Keratinocyte (primary cell): ENCODE results near the gene NLRC5. TPM values are rescaled to one million over a fixed set of nuclear protein-coding genes. Genes with fewer than 3 reads are reported as not detected.

ENCODE experiments used
- DNase-seq: peaks from one replicate; pipeline ENCODE4 v3.0.0-alpha.2; 2011; ENCODE audit warnings: low read depth, missing footprints, low spot score
- FAIRE-seq: peaks from 2 replicates; lab custom pipeline; 2011; peaks lifted over from hg19 to GRCh38; lab: Jason Lieb, UNC
- H2AFZ ChIP-seq: 2 replicates; pipeline ENCODE4 v1.6.0; 2012; ENCODE audit warnings: low read length, control low read depth, inconsistent platforms; ENCODE audit not compliant: control insufficient read depth
- H3K27ac ChIP-seq: 2 replicates; pipeline ENCODE4 v1.5.1; 2011; ENCODE audit warnings: low read length; ENCODE audit not compliant: control insufficient read depth, insufficient read depth
- H3K27me3 ChIP-seq: 3 replicates; pipeline ENCODE4 v1.6.0; 2011; ENCODE audit warnings: low read length; ENCODE audit not compliant: control insufficient read depth, insufficient read depth; ENCODE audit errors: extremely low read depth
- H3K36me3 ChIP-seq, 2 experiments: 2 replicates in 1 of 2; 3 replicates in 1 of 2; pipeline ENCODE4 v1.5.1; 2011; ENCODE audit warnings: low read length in 2 of 2, mild to moderate bottlenecking in 1 of 2; ENCODE audit not compliant: control insufficient read depth in 2 of 2, insufficient read depth in 2 of 2; ENCODE audit errors: extremely low read depth in 1 of 2
- H3K4me1 ChIP-seq: 3 replicates; pipeline ENCODE4 v1.5.1; 2011; ENCODE audit warnings: low read length; ENCODE audit not compliant: control insufficient read depth, insufficient read depth; ENCODE audit errors: extremely low read depth
- H3K4me2 ChIP-seq: 3 replicates; pipeline ENCODE4 v1.6.0; 2011; ENCODE audit warnings: low read depth, low read length; ENCODE audit not compliant: control insufficient read depth, insufficient read depth; ENCODE audit errors: extremely low read depth
- H3K4me3 ChIP-seq, 3 experiments: fragments of 200-600 bp in 1 of 3; sonication (generic) in 1 of 3; 2 replicates in 2 of 3; 3 replicates in 1 of 3; pipeline ENCODE4 v1.5.1; 2011 to 2016; ENCODE audit warnings: low read length in 3 of 3, mild to moderate bottlenecking in 3 of 3, control low read depth in 2 of 3, inconsistent platforms in 1 of 3, low read depth in 1 of 3, mixed read lengths in 1 of 3, mixed run types in 1 of 3, moderate library complexity in 1 of 3; ENCODE audit not compliant: control insufficient read depth in 2 of 3, insufficient read depth in 2 of 3; ENCODE audit errors: extremely low read depth in 1 of 3
- H3K79me2 ChIP-seq: 2 replicates; pipeline ENCODE4 v1.6.0; 2012; ENCODE audit warnings: low read length; ENCODE audit not compliant: control insufficient read depth, insufficient read depth
- H3K9ac ChIP-seq: 3 replicates; pipeline ENCODE4 v1.6.0; 2011; ENCODE audit warnings: low read length; ENCODE audit not compliant: control insufficient read depth, insufficient read depth; ENCODE audit errors: extremely low read depth
- H3K9me1 ChIP-seq: 3 replicates; pipeline ENCODE4 v1.6.0; 2011; ENCODE audit warnings: low read length; ENCODE audit not compliant: control insufficient read depth, insufficient read depth; ENCODE audit errors: extremely low read depth
- H3K9me3 ChIP-seq: 2 replicates; pipeline ENCODE4 v1.5.1; 2012; ENCODE audit warnings: low read depth, low read length; ENCODE audit not compliant: control insufficient read depth
- H4K20me1 ChIP-seq: 3 replicates; pipeline ENCODE4 v1.6.0; 2011; ENCODE audit warnings: low read length; ENCODE audit not compliant: control insufficient read depth, insufficient read depth; ENCODE audit errors: extremely low read depth
- CTCF ChIP-seq, 3 experiments: IDR thresholded peaks in 1 of 3; conservative IDR thresholded peaks in 1 of 3; optimal IDR thresholded peaks in 1 of 3; 2 replicates in 2 of 3; 3 replicates in 1 of 3; pipeline versions ENCODE3 to v1.5.1; 2011; ENCODE audit warnings: low read length in 3 of 3, mild to moderate bottlenecking in 3 of 3, moderate library complexity in 2 of 3, control low read depth in 1 of 3, inconsistent platforms in 1 of 3; ENCODE audit not compliant: insufficient read depth in 2 of 3; ENCODE audit errors: extremely low read depth in 1 of 3
- EZH2 ChIP-seq: IDR thresholded peaks from one replicate; pipeline ENCODE4 v1.6.1; 2012; ENCODE audit warnings: inconsistent platforms, mild to moderate bottlenecking, low read length, moderate library complexity
- dilution Hi-C: fragments of 300-500 bp; cut with MboI; formaldehyde crosslinking; loops from one replicate; pipeline ENCODE4 v1.7.0; 2020; ENCODE audit warnings: low sequenced_read_pairs; ENCODE audit not compliant: extremely low pct_ligation_motif_present
- polyA plus RNA-seq, 5 experiments: library from polyadenylated mRNA; depleted of rRNA in 3 of 5; stranded (reverse) in 3 of 5; stranded (forward) in 1 of 5; unstranded in 1 of 5; fragments of >200 nt; gene quantifications; 1 replicate in 1 of 5; 2 replicates in 3 of 5; 3 replicates in 1 of 5; pipeline versions ENCODE4 v1.2.1 to v1.2.3, GENCODE V29; 2011 to 2012; ENCODE audit warnings: missing spikeins in 2 of 5, low read depth in 1 of 5, low replicate concordance in 1 of 5

The NLRC5 gene
- polyA plus RNA-seq, 1 donor (not counting 4 experiments of a cell fraction or from before 2014, with no cell fraction given) = 7.8 TPM

GRCh38 chr16:56945847-56946527 is 43.4 kb upstream of the NLRC5 start:
- dilution Hi-C loops = no loop called here
- peaks cover 19 to 42% of the 10 kb centered on the region in 2 experiments for H3K36me3 ChIP-seq
- no peak overlapping the region for H3K4me3 ChIP-seq
- no peaks in the 10 kb centered on the region for H3K79me2 ChIP-seq
- H3K9ac ChIP-seq = no peak overlapping the region
- H3K27ac ChIP-seq = no peak overlapping the region
- H2AFZ ChIP-seq = no peak overlapping the region
- H3K9me1 ChIP-seq = no peaks in the 10 kb centered on the region
- H3K9me3 ChIP-seq = no peaks in the 10 kb centered on the region
- no peaks in the 10 kb centered on the region for H3K4me1 ChIP-seq
- H3K4me2 ChIP-seq = no peak overlapping the region
- peaks cover 13% of the 10 kb centered on the region for H4K20me1 ChIP-seq
- FAIRE-seq (no peak), DNase-seq (no peak)
- H3K27me3 ChIP-seq = no peaks in the 10 kb centered on the region
- TF ChIP-seq EZH2 = no peak
- no peak for TF ChIP-seq CTCF (optimal IDR thresholded peaks at IDR 0.05 in 1 of 3, IDR thresholded peaks at IDR 0.05 in 1 of 3, conservative IDR thresholded peaks at IDR 0.05 in 1 of 3; ENCODE audit: extremely low read depth in 1 of 3, insufficient read depth in 2 of 3, low read length in 3 of 3)

GRCh38 chr16:56946767-56947603 is 42.4 kb upstream of the NLRC5 start:
- no peak overlapping the region for H3K4me2 ChIP-seq

More at GRCh38 chr16:56946767-56947603, 42.4 kb upstream of the NLRC5 start:
- DNase-seq (no peak), FAIRE-seq (no peak)
- peaks cover 14 to 33% of the 10 kb centered on the region in 2 experiments for H3K36me3 ChIP-seq
- H4K20me1 ChIP-seq = peaks cover 5% of the 10 kb centered on the region
- no peak overlapping the region for H3K27ac ChIP-seq
- TF ChIP-seq CTCF (optimal IDR thresholded peaks at IDR 0.05 in 1 of 3, IDR thresholded peaks at IDR 0.05 in 1 of 3, conservative IDR thresholded peaks at IDR 0.05 in 1 of 3; ENCODE audit: extremely low read depth in 1 of 3, insufficient read depth in 2 of 3, low read length in 3 of 3) (no peak), EZH2 (no peak)
- dilution Hi-C loops = no loop called here
- no peak overlapping the region for H3K9ac ChIP-seq
- H3K27me3 ChIP-seq = no peaks in the 10 kb centered on the region
- no peaks in the 10 kb centered on the region for H3K9me3 ChIP-seq
- H2AFZ ChIP-seq = no peak overlapping the region
- no peaks in the 10 kb centered on the region for H3K9me1 ChIP-seq
- H3K4me1 ChIP-seq = no peaks in the 10 kb centered on the region
- H3K4me3 ChIP-seq = no peak overlapping the region
- H3K79me2 ChIP-seq = no peaks in the 10 kb centered on the region
